IPS-11a (cell line): ENCODE data around the gene CLCA2.

ENCODE experiments used
- H3K4me3 ChIP-seq: one replicate; pipeline ENCODE4 v1.5.1; 2013; ENCODE audit warnings: low read depth, low read length, control low read depth

Gene CLCA2

GRCh38 chr1:86429122-86429725 is 5.3 kb downstream of the CLCA2 start:
- H3K4me3 ChIP-seq: no peak overlapping the region

DNA sequence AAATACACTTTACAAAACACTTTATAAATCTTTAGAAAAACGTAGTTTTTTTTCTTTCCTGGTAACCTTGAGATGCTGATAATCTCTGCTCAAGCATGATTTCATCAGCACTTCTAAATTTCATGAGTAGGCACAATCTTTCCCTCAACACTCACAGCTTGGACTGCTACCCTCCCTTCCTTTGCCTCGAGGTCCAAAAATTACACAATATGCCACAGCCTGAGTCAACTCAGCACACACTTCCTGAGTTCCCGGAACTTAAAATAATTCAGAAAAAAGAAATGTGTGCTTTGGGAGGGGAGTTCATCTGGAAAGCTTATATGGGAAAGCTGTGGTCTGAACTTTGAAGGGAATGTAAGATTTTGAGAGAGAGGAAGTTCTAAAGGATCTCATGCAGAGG is 5.9 kb downstream of the CLCA2 start:
- H3K4me3 ChIP-seq: no peak overlapping the region

- H3K4me3 ChIP-seq: no peak overlapping the region
Observed at GRCh38 chr1:86430376-86430775, 6.4 kb downstream of the CLCA2 start.

DNA sequence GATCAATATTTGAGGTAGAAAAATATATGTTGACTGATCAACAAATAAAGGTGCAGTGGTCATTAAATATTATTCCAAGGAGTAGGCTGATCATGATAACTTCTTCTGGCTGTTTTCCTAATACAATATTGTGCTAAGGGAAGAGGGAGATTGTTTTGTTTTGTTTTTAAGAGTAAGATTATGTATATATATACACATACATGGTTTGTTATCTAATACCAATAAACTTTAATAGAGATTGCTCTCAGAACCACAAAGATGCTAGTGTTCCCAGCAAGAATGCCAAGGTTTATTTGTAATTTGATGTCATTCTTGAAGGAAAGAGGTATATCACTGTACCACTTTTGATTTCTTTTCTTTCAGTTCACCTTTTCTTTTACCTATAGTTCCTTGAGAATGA is 10.1 kb downstream of the CLCA2 start:
- H3K4me3 ChIP-seq: no peak overlapping the region

DNA sequence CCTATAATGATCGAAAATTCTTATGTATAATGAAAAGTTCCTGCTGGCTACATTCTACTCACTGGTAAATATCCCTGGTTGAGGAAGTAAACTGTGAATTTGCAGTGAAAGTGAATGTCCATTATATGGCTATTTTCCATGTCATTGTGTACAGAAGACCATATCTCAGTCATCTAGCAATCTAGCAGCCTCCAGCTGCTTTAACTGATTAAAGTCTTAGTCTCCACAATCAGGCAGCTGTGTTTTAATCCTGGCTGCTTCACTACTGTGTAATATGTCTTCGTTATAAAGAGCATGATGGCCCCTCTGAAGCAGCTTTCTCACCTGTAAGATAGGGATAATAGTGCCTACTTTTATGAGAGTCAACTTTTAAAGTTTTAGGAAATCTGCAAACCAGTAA is 11.4 kb downstream of the CLCA2 start:
- no peak overlapping the region for H3K4me3 ChIP-seq

- no peak overlapping the region for H3K4me3 ChIP-seq
Observed at GRCh38 chr1:86436041-86436440, 12.1 kb downstream of the CLCA2 start.

DNA sequence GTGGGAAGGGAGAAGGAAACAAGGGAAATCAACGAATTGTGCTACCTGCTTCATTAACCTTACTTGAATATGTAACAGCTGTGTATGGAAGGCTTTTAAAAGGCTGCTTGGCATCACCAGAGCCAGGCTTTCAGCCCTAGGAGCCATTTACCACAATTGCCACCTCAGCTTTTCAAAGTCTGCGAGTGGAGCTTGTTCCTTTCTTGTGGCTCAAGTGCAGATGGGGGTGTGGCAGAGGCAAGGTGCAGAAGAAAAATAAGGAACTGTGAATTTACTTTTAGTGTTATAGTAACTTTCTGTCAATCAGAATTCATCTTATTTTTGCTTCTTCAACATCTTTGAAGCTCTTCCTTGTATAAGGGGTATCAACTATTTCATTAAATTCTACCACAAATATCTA is 17.6 kb downstream of the CLCA2 start:
- no peak overlapping the region for H3K4me3 ChIP-seq

GRCh38 chr1:86441997-86442396 is 18.0 kb downstream of the CLCA2 start:
- H3K4me3 ChIP-seq: no peak overlapping the region

GRCh38 chr1:86445919-86446318 is 21.9 kb downstream of the CLCA2 start:
- H3K4me3 ChIP-seq: no peak overlapping the region

DNA sequence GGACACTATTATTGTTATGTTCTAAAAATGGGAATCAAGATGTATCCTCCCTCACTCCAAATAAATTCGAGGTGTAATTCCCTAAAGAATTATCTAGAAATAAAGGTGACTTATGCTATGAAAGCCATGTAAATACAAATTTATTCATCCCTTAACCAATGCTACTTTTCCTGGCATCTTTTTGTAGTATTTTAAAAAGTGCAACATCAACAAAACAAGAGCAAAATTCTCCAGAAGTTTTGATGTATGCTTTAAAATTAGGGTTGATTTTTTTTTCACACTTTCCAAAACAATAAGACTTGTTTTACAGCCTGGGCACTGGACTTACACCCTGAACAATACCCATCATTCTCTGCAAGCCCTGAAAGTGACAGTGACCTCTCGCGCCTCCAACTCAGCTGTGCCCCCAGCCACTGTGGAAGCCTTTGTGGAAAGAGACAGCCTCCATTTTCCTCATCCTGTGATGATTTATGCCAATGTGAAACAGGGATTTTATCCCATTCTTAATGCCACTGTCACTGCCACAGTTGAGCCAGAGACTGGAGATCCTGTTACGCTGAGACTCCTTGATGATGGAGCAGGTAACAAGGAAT is 23.3 kb downstream of the CLCA2 start:
- no peak overlapping the region for H3K4me3 ChIP-seq

DNA sequence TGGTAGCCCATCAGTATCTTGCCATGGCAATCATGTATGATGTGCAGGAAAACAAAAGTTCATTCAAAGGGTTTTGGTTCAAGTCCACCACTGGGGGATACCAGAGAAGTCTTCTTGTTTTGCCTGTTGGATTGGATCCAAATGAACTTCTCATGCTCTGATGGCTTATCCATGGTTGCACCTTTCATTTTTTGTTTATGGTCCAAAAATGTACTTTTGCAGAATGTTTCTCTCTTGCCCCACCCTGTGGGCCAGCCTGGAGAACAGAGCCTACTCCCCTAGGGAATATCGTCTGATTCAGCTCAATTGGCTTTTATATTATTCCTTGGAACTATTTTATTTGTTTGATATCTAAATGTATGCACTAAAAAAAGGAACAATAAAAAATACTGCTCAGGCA is 24.7 kb downstream of the CLCA2 start:
- H3K4me3 ChIP-seq: no peak overlapping the region

DNA sequence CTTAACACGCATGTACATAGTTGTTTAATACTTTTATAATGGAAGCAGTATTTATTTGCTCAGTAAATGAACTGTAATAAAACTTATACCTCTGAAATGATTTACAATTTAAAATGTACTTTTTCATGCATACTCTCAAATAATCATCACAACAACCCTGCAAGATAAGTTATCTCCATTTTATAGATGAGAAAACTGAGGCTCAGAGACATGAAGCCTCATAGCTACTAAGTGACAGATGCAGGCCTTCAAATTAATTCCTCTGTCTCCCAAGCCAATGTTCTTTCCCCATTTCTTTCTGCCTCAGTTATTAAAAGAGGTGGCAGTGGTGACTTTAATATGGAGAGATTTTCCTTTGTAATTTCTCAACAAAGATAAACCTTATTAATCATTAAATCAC is 25.1 kb downstream of the CLCA2 start:
- no peak overlapping the region for H3K4me3 ChIP-seq

- no peak overlapping the region for H3K4me3 ChIP-seq
Observed at GRCh38 chr1:86450847-86451246, 26.9 kb downstream of the CLCA2 start.

DNA sequence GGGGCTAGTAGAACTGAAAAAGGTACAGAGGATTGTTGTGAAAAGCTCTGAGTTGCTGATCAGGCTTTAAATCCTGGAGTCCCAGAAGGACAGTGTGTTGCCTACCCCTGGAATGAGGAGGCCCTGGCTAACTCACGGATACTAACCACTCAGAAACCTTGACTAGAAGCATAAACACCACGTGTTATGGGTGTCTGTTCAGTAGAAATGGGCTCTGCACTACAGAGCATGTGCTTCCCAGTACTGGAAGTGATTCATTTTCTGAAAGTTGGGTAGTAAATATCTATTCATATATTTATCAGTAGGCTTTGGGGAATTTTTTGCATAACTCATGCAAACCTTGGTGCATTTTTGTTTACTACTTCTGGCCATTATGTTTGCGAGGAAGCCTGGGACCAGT is 29.7 kb downstream of the CLCA2 start:
- no peak overlapping the region for H3K4me3 ChIP-seq

- H3K4me3 ChIP-seq: no peak overlapping the region
Observed at GRCh38 chr1:86455073-86455472, 31.1 kb downstream of the CLCA2 start.

- H3K4me3 ChIP-seq: no peak overlapping the region
Observed at GRCh38 chr1:86460998-86461397, 37.0 kb downstream of the CLCA2 start.

- H3K4me3 ChIP-seq: no peak overlapping the region
Observed at GRCh38 chr1:86461482-86461881, 37.5 kb downstream of the CLCA2 start.

GRCh38 chr1:86464819-86465218 is 40.8 kb downstream of the CLCA2 start:
- H3K4me3 ChIP-seq: no peak overlapping the region

DNA sequence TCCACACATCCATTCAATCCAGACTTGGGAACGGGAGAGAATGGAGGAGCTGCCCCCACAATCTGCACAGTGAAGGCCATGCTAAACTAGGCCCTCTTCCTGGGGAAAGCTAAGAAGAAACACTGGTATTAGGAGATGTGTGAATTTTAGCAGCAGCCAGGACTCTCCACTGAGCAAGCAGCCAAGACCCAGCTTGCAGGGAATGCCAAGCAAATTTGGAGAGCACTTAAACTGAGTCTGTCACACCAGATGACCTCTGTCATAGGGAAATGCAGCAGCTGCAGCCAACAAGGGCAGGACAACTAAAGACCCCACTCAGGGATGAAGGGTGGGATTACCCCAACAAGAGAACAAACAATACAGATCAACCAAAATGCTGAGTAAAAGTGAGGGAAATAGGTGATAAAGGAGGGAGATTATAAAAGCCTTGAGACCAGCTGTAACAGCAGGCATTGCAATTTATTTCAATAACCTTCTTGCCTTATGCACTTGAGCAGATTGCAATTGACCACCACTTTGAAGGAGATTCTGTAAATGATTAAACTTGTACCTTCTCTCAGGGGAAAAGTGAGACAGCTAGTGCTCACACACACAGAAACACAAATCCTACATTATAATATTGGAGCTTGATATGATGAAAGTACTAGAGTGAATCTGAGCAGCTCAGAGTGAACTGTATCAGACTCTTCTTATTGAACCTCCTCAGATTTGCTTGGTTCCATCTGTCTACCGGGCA is 42.3 kb downstream of the CLCA2 start:
- H3K4me3 ChIP-seq: no peak overlapping the region

DNA sequence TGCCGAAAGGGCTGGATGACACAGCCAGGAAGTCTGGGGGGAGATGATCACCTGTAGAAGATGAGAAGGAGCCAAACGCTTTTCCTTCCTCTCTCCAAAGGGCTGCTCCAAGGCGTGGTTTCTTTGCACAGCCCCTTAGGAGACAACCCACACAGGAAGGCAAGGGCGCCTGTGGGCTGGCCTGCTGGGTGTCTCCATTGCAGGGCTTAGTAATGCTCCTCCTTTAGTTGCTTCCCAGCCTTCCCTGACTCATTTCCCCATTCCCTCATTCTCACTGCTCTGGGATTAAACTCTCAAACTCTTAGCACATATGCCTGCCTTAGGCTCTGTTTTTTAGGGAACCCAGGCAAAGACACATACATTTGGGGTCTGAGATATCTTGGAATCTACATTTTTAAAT is 43.0 kb downstream of the CLCA2 start:
- H3K4me3 ChIP-seq: no peak overlapping the region

- H3K4me3 ChIP-seq: no peak within 1 kb of the TSS
Observed at GRCh38 chr1:86468501-86468977, 44.6 kb downstream of the CLCA2 start, which contains the start of gene CLCA1. TSS of gene CLCA1 (plus strand) at chr1:86468927. CDS start at chr1:86468972, 45 bp downstream.

GRCh38 chr1:86470859-86471258 is 46.9 kb downstream of the CLCA2 start:
- H3K4me3 ChIP-seq: no peak overlapping the region
